ENCODE results near the gene ATXN7. TPM values are rescaled to one million over a fixed set of nuclear protein-coding genes. Genes with fewer than 3 reads are reported as not detected.

Gene ATXN7
- total RNA-seq, 4 donors from 2014 or later: 21.4 to 88.6 (median 36.1) TPM

DNA sequence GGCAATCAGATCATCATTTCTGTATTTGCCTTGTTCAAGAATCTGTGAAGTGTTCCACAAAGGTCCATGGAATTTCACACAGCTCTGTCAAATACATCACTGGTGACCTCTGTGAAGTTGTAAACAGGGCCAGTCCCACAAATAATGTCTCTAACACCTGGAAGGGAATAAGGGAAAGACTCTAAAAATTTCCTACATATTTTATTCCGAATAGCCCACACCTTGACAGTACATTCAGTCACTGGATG lies 44.6 kb upstream of the ATXN7 start, which contains the start of gene C3orf49:
C3orf49 (plus strand) TSS at position 149 of the 248 bp plus-strand sequence. CDS start 173 bp downstream, outside the sequence.
- no peak for TF ChIP-seq POLR2A (IDR thresholded peaks at IDR 0.05)
- no peak for TF ChIP-seq CTCF (IDR thresholded peaks at IDR 0.05)
- no peak within 1 kb of the TSS for H3K4me3 ChIP-seq (ENCODE audit: low read depth, poor library complexity, severe bottlenecking)
- DNase-seq (ENCODE audit: low spot score in 2 of 2): no peak
- intact Hi-C loops (cut with DNase I; ENCODE audit: low total_unique reads): loop anchor here (5.0 kb wide), 1 partner anchor 467 kb away; no protein-coding TSS in a partner anchor
- 95 to 96% methylated on average over 1 of the region's 1 CpG for WGBS, 2 donors

- intact Hi-C loops (cut with DNase I; ENCODE audit: low total_unique reads): no loop called here
- no peak for TF ChIP-seq CTCF (IDR thresholded peaks at IDR 0.05)
- TF ChIP-seq POLR2A (IDR thresholded peaks at IDR 0.05): no peak
Measured at GRCh38 chr3:63824309-63824708, 39.4 kb upstream of the ATXN7 start.

GRCh38 chr3:63830526-63830925 lies 33.1 kb upstream of the ATXN7 start:
- no peak for DNase-seq (ENCODE audit: low spot score in 2 of 2)
- intact Hi-C loops (cut with DNase I; ENCODE audit: low total_unique reads): no loop called here
- WGBS, 2 donors: 71 to 74% methylated on average over 6 of the region's 6 CpGs
- H3K4me3 ChIP-seq (ENCODE audit: low read depth, poor library complexity, severe bottlenecking): no peak overlapping the region
- TF ChIP-seq POLR2A (IDR thresholded peaks at IDR 0.05) (no peak), CTCF (IDR thresholded peaks at IDR 0.05) (no peak)

More at GRCh38 chr3:63824309-63824708, 39.4 kb upstream of the ATXN7 start:
- WGBS, 2 donors: 46 to 69% methylated on average over 4 of the region's 4 CpGs
- H3K4me3 ChIP-seq (ENCODE audit: low read depth, poor library complexity, severe bottlenecking): no peak overlapping the region
- DNase-seq (ENCODE audit: low spot score in 2 of 2): no peak

GRCh38 chr3:63832395-63832794 lies 31.3 kb upstream of the ATXN7 start:
- intact Hi-C loops (cut with DNase I; ENCODE audit: low total_unique reads): no loop called here
- no peak for TF ChIP-seq POLR2A (IDR thresholded peaks at IDR 0.05)
- no peak for TF ChIP-seq CTCF (IDR thresholded peaks at IDR 0.05)
- no peak overlapping the region for H3K4me3 ChIP-seq (ENCODE audit: low read depth, poor library complexity, severe bottlenecking)
- no peak for DNase-seq (ENCODE audit: low spot score in 2 of 2)
- WGBS, 2 donors: 94 to 96% methylated on average over 6 of the region's 6 CpGs

DNA sequence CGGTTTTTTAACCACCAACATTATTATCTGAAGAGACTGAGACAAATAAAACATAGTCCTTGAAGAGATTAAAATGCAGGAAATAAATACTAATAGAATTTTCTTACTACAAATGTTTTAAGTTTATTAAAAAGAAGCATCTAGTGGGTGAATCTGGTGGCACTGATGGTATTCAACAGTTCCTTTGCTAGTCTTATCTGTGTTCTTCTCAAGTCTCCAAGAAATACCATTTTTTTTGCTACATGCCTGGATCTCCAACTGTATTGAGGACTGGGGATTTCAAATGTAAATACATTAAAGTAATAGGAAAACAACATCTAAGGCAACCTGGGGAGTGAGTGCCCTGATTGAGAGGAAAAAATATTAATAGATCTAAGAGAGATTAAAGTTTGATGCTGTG lies 22.0 kb upstream of the ATXN7 start:
- H3K4me3 ChIP-seq (ENCODE audit: low read depth, poor library complexity, severe bottlenecking): no peak overlapping the region
- WGBS, 2 donors: 0 to 45% methylated on average over 1 of the region's 1 CpG
- intact Hi-C loops (cut with DNase I; ENCODE audit: low total_unique reads): loop anchor here (10.0 kb wide), 1 partner anchor 153 kb away; no protein-coding TSS in a partner anchor
- TF ChIP-seq CTCF (IDR thresholded peaks at IDR 0.05) (no peak), POLR2A (IDR thresholded peaks at IDR 0.05) (no peak)
- DNase-seq (ENCODE audit: low spot score in 2 of 2): no peak

GRCh38 chr3:63842127-63842526 lies 21.5 kb upstream of the ATXN7 start:
- intact Hi-C loops (cut with DNase I; ENCODE audit: low total_unique reads): loop anchor here (10.0 kb wide), 1 partner anchor 153 kb away; no protein-coding TSS in a partner anchor
- DNase-seq (ENCODE audit: low spot score in 2 of 2): no peak
- H3K4me3 ChIP-seq (ENCODE audit: low read depth, poor library complexity, severe bottlenecking): no peak overlapping the region
- TF ChIP-seq CTCF (IDR thresholded peaks at IDR 0.05): no peak
- no peak for TF ChIP-seq POLR2A (IDR thresholded peaks at IDR 0.05)
